OCI-M2 (cell line): Measurements from ENCODE around the gene KCND2.
"Not testable (repeated sequence)": the region's sequence is repeated elsewhere in the genome, so short reads cannot be mapped to it uniquely, and the experiment has no call there.

Source experiments
- DNase-seq: peaks from one replicate; lab custom pipeline; 2025; ENCODE audit not compliant: unreplicated experiment; lab: John Stamatoyannopoulos, UW

The KCND2 gene

DNA sequence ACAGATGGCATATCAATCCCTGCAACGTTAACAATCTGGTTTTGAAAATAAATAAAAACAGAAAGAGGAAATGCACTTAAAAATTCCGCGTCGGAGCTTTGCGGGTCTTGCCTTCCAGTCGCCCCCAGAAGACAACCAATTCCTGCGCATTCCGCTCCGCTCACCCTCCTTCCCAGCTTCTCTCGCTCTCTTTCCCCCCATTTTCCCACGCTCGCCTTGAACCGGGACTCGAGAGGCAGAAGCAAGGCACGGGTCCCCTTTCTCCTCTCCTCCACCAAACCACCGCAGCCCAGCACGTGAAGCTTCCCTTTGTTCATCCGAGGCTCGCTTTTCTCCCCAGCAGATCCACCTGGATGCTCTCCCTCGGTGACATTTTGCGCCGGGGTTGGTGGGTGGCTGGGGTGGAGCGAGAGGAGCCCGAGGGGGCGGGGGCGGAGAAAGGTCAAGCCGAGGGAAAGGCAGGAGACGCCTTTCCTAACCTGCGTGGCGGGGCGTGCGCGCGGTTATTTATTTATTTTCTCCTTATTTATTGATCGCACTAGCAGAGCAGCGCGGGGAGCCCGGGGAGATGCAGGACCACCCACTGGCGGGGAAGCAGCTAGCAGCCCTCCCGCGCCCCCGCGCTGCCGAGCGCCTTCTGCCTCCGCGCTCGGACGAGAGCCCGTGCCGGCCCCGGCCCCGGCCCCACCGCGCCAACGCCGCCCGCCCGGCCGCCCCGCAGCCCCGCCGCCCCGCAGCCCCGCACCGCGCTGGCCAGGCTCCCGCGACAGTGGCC is at the start of gene KCND2:
Gene KCND2 (plus strand): TSS at position 475 of the 775 bp plus-strand sequence.
- DNase-seq = no peak

DNA sequence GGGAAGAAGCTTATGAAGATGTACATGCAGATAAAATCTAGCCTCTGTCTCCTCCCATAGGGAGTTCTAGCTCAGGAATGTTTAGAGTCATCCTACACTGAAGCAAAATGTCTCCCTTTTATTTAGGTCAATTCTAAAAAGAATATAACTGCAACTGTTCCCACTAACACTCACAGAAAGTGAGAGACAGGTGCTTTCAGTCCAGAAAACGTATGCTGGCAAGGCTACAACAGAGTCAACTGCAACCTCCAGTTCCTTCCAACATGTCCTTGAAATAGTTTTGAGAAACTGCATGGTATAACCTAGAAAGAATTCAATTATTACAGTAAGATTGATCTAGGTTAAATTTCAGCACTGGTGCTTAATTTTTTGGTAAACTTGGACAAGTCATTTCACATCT is 46.8 kb upstream of the KCND2 start:
- DNase-seq = no peak

DNA sequence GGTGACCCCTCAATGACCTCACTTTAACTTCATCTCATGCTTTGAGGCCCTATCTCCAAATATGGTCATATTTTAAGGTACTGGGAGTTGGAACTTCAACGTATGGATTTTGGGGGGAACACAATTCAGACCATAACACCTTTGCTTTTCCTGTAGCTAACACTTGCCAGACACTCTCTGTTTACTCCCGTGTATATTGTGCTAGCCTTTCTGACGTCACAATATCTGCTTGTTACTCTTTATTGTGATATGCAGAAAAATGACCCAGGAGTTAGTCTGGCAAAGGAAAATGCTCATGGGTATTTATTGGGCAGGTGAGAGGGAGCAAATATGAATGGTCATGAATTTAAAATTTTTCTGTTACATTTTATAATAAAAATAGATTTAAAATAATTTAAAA is 45.7 kb upstream of the KCND2 start:
- no peak for DNase-seq

DNA sequence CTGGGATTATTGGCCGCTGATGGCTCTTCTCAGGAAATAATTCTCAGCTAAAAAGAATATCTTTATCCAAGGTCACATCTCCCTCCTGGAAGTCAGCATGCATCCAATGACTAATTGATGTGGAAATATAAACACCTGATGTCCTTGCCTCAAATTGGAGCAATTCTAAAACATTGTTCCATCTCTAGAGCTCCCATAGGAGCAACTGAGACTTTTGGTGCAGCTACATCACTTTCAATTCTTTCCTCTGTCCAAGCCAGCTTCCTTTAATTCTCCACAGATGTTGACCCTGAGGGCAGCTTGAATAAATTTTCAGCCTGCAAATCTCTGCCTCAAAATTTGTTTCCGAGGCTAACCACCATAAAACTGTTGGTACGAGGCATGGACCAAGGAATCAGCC is 43.9 kb upstream of the KCND2 start:
- DNase-seq = no peak

DNA sequence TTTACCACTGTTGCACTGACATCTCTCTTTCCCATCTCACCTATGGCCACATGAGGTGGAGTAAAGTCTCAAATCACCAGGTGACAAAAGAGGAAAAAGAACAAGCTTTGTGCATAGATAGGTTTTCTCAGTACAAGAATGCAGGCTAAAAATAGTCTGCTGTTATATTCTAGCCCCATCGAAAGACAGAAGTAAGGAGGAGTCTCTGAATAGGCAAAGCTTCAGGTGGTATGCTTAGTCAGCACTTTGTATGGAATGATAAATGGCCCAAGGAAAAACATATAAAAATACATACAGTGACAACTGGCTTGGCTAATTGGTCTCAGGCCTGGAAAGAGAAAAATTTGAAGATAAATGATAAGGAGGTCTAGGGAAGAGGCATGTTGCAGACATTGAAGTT is 39.6 kb upstream of the KCND2 start:
- no peak for DNase-seq

DNA sequence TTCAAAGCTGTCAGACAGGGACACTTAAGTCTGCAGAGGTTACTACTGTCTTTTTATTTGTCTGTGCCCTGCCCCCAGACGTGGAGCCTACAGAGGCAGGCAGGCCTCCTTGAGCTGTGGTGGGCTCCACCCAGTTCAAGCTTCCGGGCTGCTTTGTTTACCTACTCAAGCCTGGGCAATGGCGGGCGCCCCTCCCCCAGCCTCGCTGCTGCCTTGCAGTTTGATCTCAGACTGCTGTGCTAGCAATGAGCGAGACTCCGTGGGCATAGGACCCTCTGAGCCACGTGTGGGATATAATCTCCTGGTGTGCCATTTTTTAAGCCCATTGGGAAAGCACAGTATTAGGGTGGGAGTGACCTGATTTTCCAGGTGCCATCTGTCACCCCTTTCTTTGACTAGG is 32.6 kb upstream of the KCND2 start:
- not testable (repeated sequence) for DNase-seq

DNA sequence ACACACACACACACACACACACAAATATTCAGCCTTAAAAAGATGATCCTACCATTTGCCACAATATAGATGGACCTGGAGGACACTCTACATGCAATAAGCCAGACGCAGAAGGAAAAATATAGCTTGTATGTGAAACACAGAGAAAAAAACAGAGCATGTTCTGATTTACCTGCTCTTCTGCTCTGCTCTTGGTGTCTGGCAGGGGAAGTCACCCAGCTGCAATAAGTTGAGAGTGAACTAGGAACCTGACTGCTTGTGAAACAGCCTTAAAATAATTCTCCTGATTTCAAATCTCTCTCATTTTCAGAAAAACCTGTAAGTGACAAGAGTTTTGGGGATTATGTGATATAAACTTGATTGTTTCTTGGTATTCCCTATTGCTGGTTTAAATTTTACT is 31.0 kb upstream of the KCND2 start:
- no peak for DNase-seq

DNA sequence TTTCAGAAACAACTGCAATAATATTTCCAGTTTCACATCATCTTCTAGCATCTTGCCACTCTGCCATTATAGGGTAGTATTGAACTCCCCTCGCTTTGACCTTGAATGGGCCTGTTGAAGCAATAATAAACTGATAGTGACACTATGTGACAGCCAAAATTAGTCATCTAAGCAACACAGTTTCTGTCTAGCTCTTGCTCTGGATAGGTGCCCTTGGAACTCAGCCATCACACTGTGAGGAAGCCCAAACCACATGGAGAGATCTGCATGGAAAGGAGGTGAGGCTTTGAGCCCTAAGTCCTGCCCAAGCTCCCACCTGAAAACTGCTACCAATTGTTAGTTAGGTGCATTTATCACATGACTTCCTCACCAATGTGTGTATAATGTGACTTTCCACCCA is 18.1 kb upstream of the KCND2 start:
- DNase-seq = no peak

DNA sequence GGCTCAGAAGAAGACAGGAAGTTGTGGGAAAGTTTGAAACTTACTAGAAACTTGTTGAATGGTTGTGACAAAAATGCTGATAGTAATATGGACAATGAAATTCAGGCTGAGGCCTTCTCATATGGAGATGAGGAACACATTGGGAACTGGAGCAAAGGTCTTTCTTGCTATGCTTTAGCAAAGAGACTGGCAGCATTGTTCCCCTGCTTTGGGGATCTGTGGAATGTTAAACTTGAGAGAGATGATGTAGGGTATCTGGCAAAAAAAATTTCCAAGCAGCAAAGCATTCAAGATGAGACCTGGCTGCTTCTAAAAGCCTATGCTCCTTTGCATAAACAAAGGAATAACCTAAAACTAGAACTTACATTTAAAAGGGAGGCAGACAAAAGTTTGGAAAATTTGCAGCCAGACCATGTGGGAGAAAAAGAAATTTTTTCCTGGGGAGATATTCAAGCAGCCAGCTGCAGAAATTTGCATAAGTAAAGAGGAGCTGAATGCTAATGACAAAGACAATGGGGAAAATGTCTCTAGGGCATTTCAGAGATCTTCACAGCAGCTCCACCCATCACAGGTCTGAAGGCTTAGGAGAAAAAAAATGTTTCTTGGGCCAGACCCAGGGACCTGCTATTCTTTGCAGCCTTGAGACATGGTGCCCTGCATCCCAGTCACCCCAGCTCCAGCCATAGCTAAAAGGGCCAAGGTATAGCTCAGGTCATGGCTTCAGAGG is 16.5 kb upstream of the KCND2 start:
- no peak for DNase-seq

DNA sequence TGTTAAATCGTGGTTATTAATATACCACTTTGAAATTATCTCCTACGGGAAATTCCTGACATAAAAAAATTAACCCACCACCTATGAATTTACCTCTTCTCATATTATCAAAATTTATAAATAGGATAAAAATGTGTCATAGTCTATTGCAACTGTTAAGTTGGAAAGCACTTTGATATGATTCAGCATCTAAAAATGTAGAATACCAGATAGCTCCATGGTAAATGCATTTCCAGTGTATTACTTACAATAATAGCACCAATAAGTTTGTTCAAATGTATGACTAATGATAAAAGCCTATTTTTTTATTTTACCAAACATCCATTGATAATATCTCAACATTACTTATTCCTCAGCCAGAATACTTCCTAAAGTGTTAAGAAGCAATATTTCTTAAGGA is 13.6 kb upstream of the KCND2 start:
- no peak for DNase-seq

DNA sequence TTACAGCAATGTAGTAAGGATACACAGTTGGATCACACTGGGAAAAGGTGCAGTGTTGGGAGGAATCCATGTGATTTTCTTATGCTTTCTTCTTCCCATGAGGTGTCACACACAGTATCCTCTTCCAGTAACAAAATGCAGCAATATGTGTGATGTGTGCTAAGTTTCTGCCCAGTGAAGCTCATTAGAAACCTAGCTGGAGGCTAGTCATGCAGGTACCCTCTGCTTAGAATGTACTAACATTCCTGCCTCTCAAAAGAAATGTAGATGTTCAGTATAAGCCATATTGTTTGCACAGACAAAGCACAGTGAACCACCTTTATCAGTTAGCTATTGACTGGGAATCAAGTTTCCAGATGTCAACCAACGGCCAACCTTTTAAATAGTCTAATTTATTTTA is 12.9 kb upstream of the KCND2 start:
- DNase-seq = no peak

DNA sequence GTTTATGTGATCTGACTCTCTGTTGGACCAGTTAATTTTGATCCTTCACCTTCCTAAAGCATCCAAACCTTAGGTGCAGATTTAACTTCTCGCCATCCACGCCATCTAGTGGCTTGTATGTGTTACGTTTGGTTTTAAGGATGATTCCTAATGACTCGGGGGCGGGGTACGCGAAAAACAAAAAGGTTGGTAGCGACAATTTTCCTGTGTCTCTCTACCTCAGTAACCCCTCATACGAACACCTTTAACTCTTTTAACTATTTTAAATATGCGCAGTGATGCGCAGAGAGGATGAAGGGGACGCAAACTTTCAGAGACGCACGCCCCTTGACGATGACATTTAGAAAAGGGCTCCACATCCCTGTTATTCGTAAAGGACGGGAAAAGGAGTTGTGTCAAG is 714 bp upstream of the KCND2 start:
- DNase-seq = no peak

DNA sequence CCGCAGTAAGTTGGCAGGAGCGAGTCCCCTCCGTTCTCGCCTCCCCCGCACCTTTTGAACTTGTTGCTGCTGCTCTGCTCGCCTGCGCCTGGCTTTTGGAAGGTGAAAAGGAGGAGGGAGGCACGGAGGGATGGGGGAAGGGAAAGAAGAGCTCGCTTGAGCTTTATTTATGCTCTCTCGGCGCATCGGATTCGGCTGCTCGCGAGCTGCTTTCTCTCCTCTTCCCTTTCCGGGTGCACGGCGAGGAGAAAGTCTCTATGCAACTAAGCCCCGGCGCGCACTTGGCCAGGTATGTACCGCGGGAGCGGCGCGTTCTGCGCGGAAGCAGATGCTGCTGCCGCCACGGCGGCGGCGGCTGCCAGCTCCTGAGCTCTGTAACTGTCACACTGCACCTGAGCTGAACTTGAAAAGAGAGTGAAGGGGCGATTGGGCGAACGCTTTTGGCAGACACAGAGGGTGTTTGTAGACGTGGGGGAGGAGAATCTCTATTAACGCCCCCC is 551 bp downstream of the KCND2 start:
- DNase-seq = no peak

DNA sequence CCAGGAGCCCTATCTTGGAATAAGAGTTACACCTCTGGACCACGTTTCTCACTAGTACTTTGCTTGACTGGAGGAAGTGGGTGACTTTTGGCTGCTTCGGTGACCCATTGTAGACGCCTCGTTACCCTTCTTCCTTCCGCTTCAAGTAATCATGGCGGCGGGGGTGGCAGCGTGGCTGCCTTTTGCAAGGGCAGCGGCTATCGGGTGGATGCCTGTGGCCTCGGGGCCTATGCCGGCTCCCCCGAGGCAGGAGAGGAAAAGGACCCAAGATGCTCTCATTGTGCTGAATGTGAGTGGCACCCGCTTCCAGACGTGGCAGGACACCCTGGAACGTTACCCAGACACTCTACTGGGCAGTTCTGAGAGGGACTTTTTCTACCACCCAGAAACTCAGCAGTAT is 1.5 kb downstream of the KCND2 start:
- DNase-seq = no peak

DNA sequence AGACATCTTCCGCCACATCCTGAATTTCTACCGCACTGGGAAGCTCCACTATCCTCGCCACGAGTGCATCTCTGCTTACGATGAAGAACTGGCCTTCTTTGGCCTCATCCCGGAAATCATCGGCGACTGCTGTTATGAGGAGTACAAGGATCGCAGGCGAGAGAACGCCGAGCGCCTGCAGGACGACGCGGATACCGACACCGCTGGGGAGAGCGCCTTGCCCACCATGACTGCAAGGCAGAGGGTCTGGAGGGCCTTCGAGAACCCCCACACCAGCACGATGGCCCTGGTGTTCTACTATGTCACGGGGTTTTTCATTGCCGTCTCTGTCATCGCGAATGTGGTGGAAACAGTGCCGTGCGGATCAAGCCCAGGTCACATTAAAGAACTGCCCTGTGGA is 1.9 kb downstream of the KCND2 start:
- DNase-seq = no peak

DNA sequence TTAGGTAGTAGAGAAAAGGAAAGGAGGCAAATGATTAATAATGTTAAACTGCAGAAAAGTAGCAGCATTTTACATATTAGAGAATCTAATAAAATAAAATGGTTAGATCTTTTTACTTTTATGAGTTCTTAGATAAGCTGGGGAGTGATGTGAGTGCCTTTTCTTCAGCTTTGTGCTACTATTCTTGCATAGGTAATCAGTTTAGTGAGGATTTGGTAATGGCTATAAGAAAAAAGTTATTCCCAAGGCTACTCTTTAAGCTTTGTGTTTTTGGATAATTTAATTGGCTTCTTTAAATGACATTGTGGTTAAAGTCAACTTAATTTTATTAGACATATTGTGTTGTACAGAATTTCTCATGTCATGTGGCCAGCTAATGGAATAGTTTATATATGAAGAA is 3.7 kb downstream of the KCND2 start:
- DNase-seq = no peak

DNA sequence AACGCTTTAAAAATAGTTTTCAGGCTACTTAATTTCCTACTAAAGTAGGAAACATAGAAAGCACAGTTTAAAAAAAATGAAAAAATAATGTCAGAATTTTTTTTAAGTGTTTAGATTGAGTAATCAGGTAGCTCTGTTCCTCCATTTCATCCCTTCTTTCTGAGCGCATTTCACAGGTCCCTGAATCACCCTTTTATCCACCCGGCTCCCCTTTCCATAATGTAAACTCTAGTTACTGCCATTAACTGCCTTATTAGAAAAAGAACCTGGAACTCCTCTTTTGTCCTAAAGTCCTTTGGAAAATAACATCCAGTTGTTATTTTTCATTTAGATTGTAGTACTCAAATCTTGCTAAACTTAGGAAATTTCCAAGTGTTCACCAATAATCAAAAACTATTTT is 5.8 kb downstream of the KCND2 start:
- no peak for DNase-seq

DNA sequence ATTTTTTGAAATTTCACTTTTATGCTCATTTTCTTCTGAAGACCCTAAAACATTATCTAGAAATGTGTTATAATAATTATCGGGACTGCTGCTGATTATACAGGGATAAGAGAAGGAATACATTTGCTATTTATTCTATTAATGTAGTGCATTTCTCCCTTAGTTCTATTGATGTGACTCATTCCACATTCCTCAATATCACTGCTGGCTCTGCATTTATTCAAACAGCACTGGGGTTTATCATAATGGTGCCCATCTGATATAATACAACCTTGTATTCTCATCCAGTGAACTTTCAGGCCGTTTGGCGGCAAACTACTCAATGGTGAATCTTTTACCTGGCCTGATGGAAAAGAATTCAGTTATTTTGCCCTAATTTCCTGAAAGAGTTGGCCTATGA is 7.8 kb downstream of the KCND2 start:
- DNase-seq = no peak

DNA sequence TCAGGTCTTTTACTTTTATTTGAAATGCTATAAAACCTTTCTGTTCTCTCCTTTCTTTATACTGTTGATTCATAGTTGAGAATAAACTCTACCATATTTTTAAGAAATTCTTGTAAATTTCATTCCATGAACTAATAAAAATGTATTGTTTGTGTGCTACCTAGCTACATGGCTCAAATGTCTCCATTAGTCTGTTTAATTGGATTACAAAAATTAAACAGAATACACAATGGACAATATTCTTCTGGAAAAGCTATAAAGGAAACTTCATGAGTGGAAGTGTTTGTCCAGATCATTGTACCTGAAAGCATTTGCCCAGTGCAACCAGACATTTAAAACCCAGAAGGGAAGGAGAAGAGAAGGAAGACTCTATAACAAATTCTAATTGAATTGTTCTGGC is 20.1 kb downstream of the KCND2 start:
- DNase-seq = no peak

DNA sequence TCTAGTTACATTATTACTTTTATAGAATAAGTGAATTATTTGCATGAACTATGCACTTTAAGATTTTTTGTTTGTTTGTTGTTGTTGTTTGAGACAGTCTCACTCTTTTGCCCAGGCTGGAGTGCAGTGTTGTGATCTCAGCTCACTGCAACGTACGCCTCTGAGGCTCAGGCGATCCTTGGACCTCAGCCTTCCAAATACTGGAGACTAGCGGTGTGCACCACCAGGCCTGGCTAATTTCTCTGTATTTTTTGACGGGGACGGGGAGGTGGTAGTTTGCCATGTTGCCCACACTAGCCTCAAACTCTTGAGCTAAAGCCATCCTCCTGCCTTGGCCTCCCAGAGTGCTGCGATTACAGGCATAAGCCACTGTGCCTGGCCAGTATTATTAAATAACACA is 29.2 kb downstream of the KCND2 start:
- no peak for DNase-seq

DNA sequence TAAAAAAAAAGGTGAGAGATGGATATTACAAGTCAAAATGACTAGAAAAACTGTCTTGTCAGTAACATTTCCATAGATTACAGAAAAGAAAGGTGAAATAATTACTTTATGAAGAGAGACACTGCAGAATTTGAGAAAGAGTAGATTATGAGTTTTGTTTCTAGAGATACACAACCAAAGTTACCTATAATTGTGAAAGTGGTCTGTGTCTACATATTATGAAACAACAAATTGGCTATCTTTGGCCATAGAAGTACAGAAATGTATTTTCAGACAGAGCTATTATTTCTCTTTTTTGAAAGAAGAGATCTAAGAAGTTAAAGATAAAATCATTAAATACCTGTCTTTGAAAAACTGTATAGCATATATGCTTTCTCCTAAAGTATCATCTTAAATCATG is 30.1 kb downstream of the KCND2 start:
- no peak for DNase-seq

DNA sequence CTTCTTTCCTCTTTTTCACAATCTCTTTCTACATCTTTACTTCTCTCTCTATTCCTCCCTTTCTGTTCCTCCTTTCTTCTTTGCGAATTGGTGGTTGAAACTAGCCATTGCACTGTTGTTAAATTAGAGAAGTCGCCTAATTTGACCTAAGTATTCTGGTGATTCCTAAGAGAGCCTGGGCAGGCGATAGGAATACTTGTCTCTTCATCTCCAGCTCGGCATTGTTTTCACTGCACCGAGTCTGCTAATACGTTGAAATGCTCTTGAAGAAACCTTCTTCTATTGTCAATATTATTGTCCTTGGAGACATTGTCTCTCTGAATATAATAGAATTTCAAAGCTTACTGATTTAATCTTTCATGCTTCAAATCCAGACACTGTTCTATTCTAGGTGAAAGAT is 31.7 kb downstream of the KCND2 start:
- no peak for DNase-seq
